Thyroid gland (tissue), 4 donors: Measurements from ENCODE around the gene CACUL1.

Experiments used
- CTCF ChIP-seq, 6 experiments: fragments of 200-600 bp in 3 of 6; fragments of 450-650 bp in 3 of 6; sonication (generic) in 3 of 6; IDR thresholded peaks; one replicate each; pipeline ENCODE4 v1.5.1; 2016 to 2019; ENCODE audit warnings: antibody characterized with exemption in 6 of 6, mild to moderate bottlenecking in 2 of 6, inconsistent platforms in 1 of 6, moderate library complexity in 1 of 6
- POLR2A ChIP-seq, 2 donors: fragments of 450-650 bp; IDR thresholded peaks; one replicate each; pipeline ENCODE4 v1.6.1; 2017; ENCODE audit warnings: antibody characterized with exemption in 2 of 2, mild to moderate bottlenecking in 2 of 2, moderate library complexity in 1 of 2

- TF ChIP-seq CTCF (IDR thresholded peaks at IDR 0.05) (no peak), POLR2A (IDR thresholded peaks at IDR 0.05) (no peak)
These were observed 2.4 kb downstream of the CACUL1 start for GRCh38 chr10:118752409-118752808.
